ENCODE measurements around the gene TNFRSF14. TPM values are rescaled to one million over a fixed set of nuclear protein-coding genes. Genes with fewer than 3 reads are reported as not detected.
"Not testable (repeated sequence)": the region's sequence is repeated elsewhere in the genome, so short reads cannot be mapped to it uniquely, and the experiment has no call there.

TNFRSF14 gene
- total RNA-seq, 2 experiments from 2014 or later = 106 to 111 TPM

DNA sequence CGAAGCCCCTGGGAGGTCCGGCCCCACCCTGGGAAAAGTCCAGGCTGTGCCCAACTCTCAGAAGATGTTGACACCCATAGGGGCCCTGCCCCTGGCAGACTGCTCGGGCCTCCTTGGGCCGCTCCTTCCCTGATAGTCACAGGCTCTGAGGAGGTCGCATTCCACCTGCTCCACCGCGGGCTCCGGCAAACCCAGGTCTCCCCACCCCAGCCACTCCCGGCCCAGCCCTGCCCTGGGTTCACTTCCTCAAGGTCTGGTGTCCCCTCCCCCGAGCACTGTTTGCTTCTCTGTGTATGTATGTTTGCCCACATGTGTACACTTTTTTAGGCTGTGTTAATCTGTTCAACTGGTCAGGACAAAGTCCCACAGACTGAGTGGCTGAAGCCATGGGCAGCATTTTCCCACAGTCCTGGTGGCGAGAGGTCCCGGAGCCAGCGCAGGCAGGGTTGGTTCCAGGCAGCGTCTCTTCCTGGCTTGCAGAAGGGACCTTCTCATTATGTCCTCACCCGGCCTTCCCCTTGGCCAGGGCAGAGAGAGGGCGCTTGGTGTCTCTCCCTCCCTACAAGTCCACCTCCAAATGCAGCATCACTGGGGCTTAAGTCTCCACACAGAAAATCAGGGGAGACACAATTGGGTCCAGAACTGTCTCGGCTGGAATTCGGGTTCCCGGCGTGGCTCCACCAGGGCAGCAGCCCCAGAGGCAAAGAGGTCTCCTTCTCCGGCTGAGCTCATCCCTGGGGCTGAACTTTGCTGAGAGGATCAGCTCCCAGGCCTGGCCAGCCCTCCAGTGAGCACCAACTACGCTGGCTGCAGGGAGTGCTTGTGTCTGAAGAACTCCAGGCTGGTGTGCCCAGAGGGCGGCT, 19.9 kb downstream of the TNFRSF14 start:
- no peak overlapping the region for H3K4me3 Mint-ChIP-seq
- ATAC-seq = no peak
- peaks cover 43% of the 10 kb centered on the region for H3K4me1 Mint-ChIP-seq
- no peak overlapping the region for H3K27ac Mint-ChIP-seq
- H3K9me3 Mint-ChIP-seq (ENCODE audit: low read depth) = peaks cover 14% of the 10 kb centered on the region
- CTCF ChIA-PET = interaction anchor here (1.5 to 2.0 kb wide), 3 partner anchors 9 to 15 kb away, joined by 3 to 14 read pairs (median 4); no protein-coding TSS in a partner anchor
- peaks cover 5% of the 10 kb centered on the region for H3K36me3 Mint-ChIP-seq
- peaks cover 3% of the 10 kb centered on the region for H3K27me3 Mint-ChIP-seq
- DNase-seq = no peak

DNA sequence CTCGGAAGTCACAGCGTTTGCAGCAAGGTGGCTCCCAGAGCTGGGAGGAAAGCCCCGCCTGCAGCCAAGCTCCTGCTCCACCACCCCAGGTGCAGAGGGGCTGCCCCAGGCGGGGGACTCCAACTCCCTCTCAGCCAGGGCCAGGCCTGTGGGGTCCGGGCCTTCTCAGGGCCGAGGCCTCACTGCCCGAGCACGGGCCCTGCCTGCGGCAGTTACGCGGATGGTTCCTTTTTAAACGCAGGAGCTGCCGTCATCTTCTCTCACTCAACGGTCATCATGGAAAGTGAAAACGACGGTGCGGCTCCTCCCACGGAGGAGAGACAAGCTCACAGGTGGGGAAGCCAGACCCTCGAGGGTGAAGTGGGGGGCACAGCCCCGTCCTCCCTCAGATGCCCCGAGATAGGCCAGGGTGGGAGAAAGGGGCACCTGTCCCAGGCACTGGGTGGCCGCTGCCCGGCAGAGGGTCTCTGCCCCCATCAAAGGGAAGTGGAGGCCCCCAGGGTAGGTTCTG, 21.4 kb downstream of the TNFRSF14 start:
- Mint-ChIP-seq H3K27ac (peak overlapping the region; percentile 90), H3K4me3 (peak overlapping the region; percentile 72), H3K9me3 (ENCODE audit: low read depth) (peaks cover 12% of the 10 kb centered on the region), H3K4me1 (peaks cover 51% of the 10 kb centered on the region)
- not testable (repeated sequence) for H3K27me3 Mint-ChIP-seq, H3K36me3 Mint-ChIP-seq
- DNase-seq = peak; percentile 86
- CTCF ChIA-PET = interaction anchor here (1.0 to 4.1 kb wide), 11 partner anchors 8 to 266 kb away, joined by 3 to 32 read pairs (median 5); partner anchors contain the start of gene TNFRSF14
- peak; percentile 57 for ATAC-seq

DNA sequence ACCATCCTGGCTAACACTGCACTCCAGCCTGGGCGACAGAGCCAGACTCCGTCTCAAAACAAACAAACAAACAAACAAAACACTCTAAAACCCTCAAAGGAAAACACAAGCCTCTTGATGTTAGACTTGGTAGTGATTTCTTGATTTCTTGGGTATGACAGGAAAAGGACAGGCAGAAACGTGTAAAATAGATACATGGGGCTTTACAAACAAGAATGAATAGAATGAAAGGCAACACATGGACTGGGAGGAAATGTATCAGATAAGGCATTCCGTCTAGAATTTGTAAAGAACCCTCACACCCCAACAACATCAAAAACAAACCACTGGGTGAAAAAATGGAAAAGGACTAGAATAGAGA, 22.6 kb downstream of the TNFRSF14 start:
- Mint-ChIP-seq H3K27ac (peak overlapping the region; percentile 83), H3K27me3 (no peaks in the 10 kb centered on the region), H3K4me1 (peaks cover 59% of the 10 kb centered on the region), H3K4me3 (peak overlapping the region; percentile 72), H3K9me3 (ENCODE audit: low read depth) (peaks cover 4% of the 10 kb centered on the region), H3K36me3 (peaks cover 2% of the 10 kb centered on the region)
- CTCF ChIA-PET = interaction anchor here (1.0 to 4.1 kb wide), 7 partner anchors 9 to 163 kb away, joined by 3 to 32 read pairs (median 8); partner anchors contain the start of gene TNFRSF14
- no peak for ATAC-seq
- DNase-seq = no peak

DNA sequence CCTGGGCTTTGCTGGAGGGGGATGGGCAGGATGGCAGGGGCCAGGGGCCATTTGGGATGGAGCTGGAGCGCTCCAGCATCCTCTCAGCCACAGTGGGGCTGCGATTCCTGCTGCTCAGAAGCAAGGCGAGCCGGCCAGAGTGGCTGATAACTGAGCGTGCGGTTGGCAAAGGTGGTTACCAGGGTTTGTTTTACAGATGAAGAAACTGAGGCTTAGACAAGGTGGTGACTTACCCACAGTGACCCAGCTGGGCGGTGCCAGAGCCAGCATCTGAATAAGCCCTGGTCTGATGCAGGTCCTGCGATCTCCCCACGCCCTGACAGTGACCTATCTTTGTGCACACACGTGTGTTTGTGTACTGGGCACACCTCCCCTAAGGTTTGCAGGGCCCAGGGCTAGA, 24.5 kb downstream of the TNFRSF14 start:
- CTCF ChIA-PET = interaction anchor here (4.1 kb wide), 1 partner anchor 24 kb away, joined by 32 read pairs; the partner anchor contains the start of gene TNFRSF14
- no peak for DNase-seq
- no peaks in the 10 kb centered on the region for H3K27me3 Mint-ChIP-seq
- H3K27ac Mint-ChIP-seq = no peak overlapping the region
- peaks cover 2% of the 10 kb centered on the region for H3K36me3 Mint-ChIP-seq
- no peaks in the 10 kb centered on the region for H3K9me3 Mint-ChIP-seq (ENCODE audit: low read depth)
- peaks cover 69% of the 10 kb centered on the region for H3K4me1 Mint-ChIP-seq
- H3K4me3 Mint-ChIP-seq = no peak overlapping the region
- ATAC-seq = no peak

DNA sequence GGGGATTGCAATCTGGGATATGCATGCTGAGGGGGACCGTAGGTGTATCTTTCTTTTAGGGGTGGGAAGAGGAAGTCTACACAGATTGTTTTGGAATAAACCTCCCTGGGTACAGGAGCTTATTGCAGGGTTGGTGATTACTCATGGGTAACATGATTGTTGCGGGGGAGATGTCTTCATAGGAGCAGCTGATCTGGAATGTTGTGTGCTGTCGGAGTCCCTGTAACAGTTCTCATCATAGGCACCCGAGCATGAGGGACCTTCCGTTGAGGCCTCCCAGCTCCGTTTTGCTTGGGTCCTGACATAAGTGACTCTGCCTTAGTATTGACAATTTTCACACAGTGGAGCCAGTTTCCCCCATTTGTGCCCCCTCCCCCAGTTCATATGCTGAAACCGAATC, 26.2 kb downstream of the TNFRSF14 start:
- no peaks in the 10 kb centered on the region for H3K27me3 Mint-ChIP-seq
- H3K4me3 Mint-ChIP-seq = no peak overlapping the region
- H3K4me1 Mint-ChIP-seq = peaks cover 60% of the 10 kb centered on the region
- no peak for ATAC-seq
- DNase-seq = no peak
- H3K9me3 Mint-ChIP-seq (ENCODE audit: low read depth) = no peaks in the 10 kb centered on the region
- CTCF ChIA-PET = interaction anchor here (4.7 to 4.9 kb wide), 2 partner anchors 27 to 34 kb away, joined by 38 to 68 read pairs; partner anchors contain the start of gene TNFRSF14
- no peak overlapping the region for H3K27ac Mint-ChIP-seq
- peaks cover 2% of the 10 kb centered on the region for H3K36me3 Mint-ChIP-seq

DNA sequence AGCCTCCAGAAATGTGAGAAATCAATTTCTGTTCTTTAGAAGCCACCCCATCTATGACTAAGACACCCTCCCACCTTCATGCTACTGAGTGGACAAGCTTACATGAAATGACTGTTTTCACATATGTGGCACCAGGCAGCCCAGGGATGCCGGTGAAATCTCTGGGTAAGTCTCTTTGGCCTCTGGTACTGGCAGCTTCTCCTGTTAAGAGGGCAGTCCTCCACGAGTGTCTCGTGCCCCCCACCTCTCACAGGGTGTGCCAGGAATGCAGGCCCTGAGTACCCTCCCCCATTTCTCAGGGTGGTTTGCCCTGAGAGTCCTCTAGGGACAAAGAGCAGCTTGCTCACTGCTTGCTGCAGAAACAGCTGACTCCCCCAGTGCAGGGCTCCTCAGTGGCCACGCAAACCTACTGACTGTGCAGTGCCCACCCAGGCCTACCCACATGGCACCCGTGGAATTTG, 27.2 kb downstream of the TNFRSF14 start:
- CTCF ChIA-PET = interaction anchor here (1.6 to 6.3 kb wide), 6 partner anchors 22 to 170 kb away, joined by 5 to 68 read pairs (median 28); partner anchors contain the start of genes PANK4 and TNFRSF14
- Mint-ChIP-seq H3K4me3 (peak overlapping the region; percentile 82), H3K36me3 (peaks cover 2% of the 10 kb centered on the region), H3K27me3 (no peaks in the 10 kb centered on the region), H3K27ac (peak overlapping the region; percentile 93), H3K4me1 (peaks cover 55% of the 10 kb centered on the region), H3K9me3 (ENCODE audit: low read depth) (no peaks in the 10 kb centered on the region)
- ATAC-seq = no peak
- DNase-seq = no peak

DNA sequence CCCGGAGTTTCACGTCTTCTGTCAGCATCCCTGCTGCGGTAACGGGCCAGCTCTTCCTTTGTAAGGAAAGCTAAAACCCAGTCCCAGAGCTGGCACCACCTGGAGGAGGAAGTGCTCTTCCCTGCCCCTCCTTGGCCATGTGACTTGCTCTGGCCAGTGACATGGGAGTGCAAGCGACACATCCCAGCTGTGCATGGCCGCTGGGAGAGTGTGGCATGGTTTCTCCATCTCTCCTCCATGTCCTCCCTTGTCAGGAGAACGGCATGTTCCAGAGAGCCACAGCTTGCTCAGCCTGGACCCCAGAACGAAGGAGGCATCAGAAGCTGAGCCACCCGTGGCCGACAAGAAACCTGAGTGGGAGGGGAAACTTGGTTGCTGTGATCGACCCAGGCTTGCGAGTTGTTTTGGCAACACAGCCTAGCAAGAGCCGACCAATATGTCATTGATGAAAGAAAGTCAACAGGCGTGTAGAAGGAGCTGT, 27.7 kb downstream of the TNFRSF14 start:
- DNase-seq (no peak), ATAC-seq (no peak)
- H3K4me3 Mint-ChIP-seq = peak overlapping the region; percentile 82
- H3K9me3 Mint-ChIP-seq (ENCODE audit: low read depth) = no peaks in the 10 kb centered on the region
- H3K27me3 Mint-ChIP-seq = no peaks in the 10 kb centered on the region
- H3K4me1 Mint-ChIP-seq = peaks cover 50% of the 10 kb centered on the region
- H3K27ac Mint-ChIP-seq = peak overlapping the region; percentile 93
- CTCF ChIA-PET = interaction anchor here (1.6 to 6.3 kb wide), 8 partner anchors 10 to 171 kb away, joined by 5 to 68 read pairs (median 16); partner anchors contain the start of genes PANK4 and TNFRSF14
- peaks cover 1% of the 10 kb centered on the region for H3K36me3 Mint-ChIP-seq

DNA sequence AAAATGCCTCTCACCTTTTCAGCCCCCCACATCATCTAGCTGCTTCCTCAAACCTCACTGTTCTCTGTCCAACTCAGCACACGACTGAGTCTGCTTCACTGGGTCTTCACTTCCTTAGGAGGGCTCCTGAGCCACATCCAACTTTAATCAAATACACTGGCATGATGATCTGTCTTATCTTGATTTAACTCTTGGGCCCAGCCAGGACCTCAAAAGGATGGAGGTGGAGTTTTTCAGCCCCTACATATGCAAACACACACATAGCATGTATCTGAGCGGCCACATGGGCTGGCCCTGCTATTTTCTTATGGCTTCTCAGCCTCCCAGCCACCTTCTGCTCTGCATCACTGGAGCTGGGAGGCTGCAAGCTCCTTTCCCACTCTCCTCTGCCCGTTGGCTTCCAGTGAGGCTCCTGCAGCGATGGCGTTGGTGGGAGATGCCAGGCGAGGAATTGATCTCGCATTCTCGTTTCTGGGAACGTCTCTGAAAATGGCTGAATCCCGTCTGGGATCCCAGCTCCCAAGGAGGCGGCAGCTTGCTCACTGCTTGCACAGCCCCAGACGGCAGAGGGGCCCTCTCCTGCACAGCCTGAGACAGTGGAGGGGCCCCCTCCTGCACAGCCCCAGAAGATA, 28.6 kb downstream of the TNFRSF14 start:
- CTCF ChIA-PET = interaction anchor here (0.7 to 6.3 kb wide), 13 partner anchors 8 to 390 kb away, joined by 3 to 68 read pairs (median 5); partner anchors contain the start of genes PANK4 and TNFRSF14
- Mint-ChIP-seq H3K4me3 (peak overlapping the region; percentile 82), H3K4me1 (peaks cover 44% of the 10 kb centered on the region), H3K36me3 (no peaks in the 10 kb centered on the region), H3K9me3 (ENCODE audit: low read depth) (no peaks in the 10 kb centered on the region), H3K27ac (peak overlapping the region; percentile 93), H3K27me3 (no peaks in the 10 kb centered on the region)
- DNase-seq (no peak), ATAC-seq (no peak)

DNA sequence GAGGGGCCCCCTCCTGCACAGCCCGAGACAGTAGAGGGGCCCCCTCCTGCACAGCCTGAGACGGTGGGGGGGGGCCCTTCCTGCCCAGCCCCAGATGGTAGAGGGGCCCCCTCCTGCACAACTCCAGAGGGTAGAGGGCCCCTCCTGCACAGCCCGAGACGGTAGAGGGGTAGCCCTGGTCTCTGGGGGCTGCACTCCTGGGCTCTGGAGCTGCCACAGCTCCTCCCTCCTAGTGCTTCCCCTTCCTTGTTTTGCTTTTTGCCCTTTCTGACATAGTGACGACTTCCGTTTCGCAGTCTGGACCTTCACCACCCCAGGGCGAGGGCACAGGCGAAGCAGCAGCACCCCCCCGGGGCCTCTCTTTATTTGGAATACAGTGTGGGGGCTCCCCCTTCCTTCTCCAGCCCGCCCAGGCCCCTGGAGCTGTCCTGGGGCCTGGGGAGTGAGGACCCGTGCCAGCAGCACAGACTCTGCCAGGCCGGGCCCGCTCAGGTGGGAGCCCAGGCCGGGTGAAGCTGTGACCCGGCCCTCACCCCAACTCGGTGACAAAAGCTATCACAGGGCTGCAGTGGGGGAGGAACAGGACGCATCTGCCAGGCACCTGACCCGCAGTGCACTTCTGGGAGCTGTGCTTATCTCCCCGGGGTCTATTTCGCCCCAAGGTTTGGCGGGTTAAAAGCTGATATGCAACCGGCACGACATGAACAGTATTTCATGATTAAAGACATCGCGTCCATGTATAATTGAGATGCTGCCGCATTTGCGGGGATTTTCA, 29.3 kb downstream of the TNFRSF14 start:
- peak overlapping the region; percentile 93 for H3K27ac Mint-ChIP-seq
- peaks cover 40% of the 10 kb centered on the region for H3K4me1 Mint-ChIP-seq
- no peaks in the 10 kb centered on the region for H3K27me3 Mint-ChIP-seq
- DNase-seq (peak; percentile 84), ATAC-seq (peak; percentile 56)
- H3K9me3 Mint-ChIP-seq (ENCODE audit: low read depth) = no peaks in the 10 kb centered on the region
- no peaks in the 10 kb centered on the region for H3K36me3 Mint-ChIP-seq
- CTCF ChIA-PET = interaction anchor here (0.7 to 6.3 kb wide), 15 partner anchors 9 to 390 kb away, joined by 3 to 68 read pairs (median 4); partner anchors contain the start of genes FAAP20, PEX10 and TNFRSF14
- peak overlapping the region; percentile 82 for H3K4me3 Mint-ChIP-seq

DNA sequence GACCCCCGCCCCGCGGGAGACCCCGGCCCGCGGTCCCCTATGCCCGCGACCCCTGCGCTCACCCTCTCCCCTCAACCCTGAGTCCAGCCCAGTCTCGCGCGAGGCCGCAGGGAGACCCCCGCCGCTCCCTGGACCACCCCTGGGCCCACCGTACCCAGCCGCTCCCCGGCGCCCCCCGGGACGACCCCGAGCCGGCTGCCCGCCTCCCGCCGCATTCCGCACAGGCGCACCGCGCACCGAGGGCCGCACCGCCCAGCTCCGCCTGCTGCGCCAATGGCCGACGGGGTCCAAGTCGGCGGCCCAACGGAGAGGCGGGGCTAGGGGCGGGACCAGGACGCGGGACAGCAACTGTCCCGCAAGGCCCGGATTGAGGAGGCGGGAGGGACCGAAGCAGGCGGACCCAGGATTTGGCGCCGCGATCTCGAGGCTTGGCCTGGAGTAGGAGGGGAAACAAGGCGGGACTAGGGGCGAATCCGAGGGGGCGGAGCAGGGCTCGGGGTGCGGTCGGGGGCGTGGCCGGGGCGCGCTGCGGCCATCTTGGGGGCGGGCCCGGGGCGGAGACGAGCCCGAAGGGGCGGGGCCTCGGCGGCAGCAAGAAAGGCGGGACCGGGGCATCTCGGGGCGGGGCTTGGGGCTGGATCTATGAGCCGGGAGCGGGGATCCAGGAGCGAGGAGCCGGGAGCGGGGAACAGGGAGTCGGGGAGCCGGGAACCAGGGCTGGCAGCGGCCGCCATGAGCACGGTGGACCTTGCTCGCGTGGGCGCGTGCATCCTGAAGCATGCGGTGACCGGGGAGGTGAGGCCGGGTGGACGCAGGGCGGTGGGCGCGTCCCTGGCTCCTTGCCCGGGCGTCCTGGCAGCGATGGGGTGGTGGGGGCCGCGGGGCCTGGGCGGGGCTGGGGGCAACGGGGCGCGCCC, 30.2 kb downstream of the TNFRSF14 start, which contains the start of gene PRXL2B:
PRXL2B (plus strand) TSS at position 624 of the 917 bp plus-strand sequence; CDS start at position 733, 109 bp downstream.
- CTCF ChIA-PET = interaction anchor here (0.7 to 6.3 kb wide), 17 partner anchors 8 to 391 kb away, joined by 3 to 68 read pairs (median 4); partner anchors contain the start of genes FAAP20, PEX10 and TNFRSF14
- peaks cover 35% of the 10 kb centered on the region for H3K4me1 Mint-ChIP-seq
- H3K36me3 Mint-ChIP-seq = no peaks in the 10 kb centered on the region
- peak within 1 kb of the TSS; percentile 82 for H3K4me3 Mint-ChIP-seq
- no peaks in the 10 kb centered on the region for H3K27me3 Mint-ChIP-seq
- no peaks in the 10 kb centered on the region for H3K9me3 Mint-ChIP-seq (ENCODE audit: low read depth)
- peak within 1 kb of the TSS; percentile 93 for H3K27ac Mint-ChIP-seq
- peak; percentile 82 for ATAC-seq
- peak; percentile 99 for DNase-seq

DNA sequence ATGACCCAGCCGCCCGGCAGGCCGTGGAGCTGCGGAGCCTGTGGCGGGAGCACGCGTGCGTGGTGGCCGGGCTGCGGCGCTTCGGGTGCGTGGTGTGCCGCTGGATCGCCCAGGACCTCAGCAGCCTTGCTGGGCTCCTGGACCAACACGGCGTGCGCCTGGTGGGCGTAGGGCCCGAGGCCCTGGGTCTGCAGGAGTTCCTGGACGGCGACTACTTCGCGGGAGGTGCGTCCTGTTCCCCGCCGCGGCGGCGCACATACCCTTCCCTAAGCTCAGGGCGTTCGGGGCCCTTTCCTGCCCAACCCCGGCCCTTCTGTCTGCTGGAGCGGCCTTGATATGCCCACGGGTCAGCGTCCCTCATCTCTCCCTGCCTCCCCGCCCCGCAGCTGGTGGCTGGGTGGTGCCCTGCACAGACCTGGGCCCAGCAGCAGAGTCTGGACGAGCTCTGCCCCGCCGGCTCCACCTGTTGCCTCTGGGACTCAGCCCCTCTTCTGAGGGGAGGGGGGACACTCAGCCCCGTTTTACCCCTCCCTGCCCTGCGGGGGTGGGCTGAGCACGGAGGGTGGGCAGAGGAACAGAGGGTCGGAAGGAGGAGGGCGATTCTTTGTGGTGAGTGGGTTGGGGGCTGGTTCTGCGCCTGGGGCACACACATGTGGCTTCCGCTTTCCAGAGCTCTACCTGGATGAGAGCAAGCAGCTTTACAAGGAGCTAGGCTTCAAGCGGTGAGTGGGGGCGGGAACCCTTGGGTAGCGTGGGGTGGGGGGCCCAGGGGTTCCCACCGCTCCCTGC, 31.1 kb downstream of the TNFRSF14 start:
- H3K36me3 Mint-ChIP-seq = no peaks in the 10 kb centered on the region
- peak overlapping the region; percentile 43 for H3K27ac Mint-ChIP-seq
- peak; percentile 55 for DNase-seq
- peak overlapping the region; percentile 82 for H3K4me3 Mint-ChIP-seq
- ATAC-seq = no peak
- no peaks in the 10 kb centered on the region for H3K9me3 Mint-ChIP-seq (ENCODE audit: low read depth)
- H3K27me3 Mint-ChIP-seq = no peaks in the 10 kb centered on the region
- CTCF ChIA-PET = interaction anchor here (1.0 to 6.3 kb wide), 6 partner anchors 9 to 198 kb away, joined by 3 to 31 read pairs (median 5); partner anchors contain the start of gene TNFRSF14
- peaks cover 31% of the 10 kb centered on the region for H3K4me1 Mint-ChIP-seq
